Myocyte (in vitro differentiated cells): ENCODE measurements around the gene THSD7A. TPM values are rescaled to one million over a fixed set of nuclear protein-coding genes. Genes with fewer than 3 reads are reported as not detected.
"Not testable (repeated sequence)": the region's sequence is repeated elsewhere in the genome, so short reads cannot be mapped to it uniquely, and the experiment has no call there.

Experiments used
- DNase-seq: peaks from one replicate; pipeline ENCODE4 v3.0.0-alpha.2; 2012; ENCODE audit warnings: low read depth
- total RNA-seq: library from RNA; depleted of rRNA; stranded (reverse); fragments of >200 nt; gene quantifications from 2 replicates; pipeline ENCODE4 v1.2.3, GENCODE V29; 2014

The THSD7A gene
- total RNA-seq, 1 donor from 2014 or later = not detected

DNA sequence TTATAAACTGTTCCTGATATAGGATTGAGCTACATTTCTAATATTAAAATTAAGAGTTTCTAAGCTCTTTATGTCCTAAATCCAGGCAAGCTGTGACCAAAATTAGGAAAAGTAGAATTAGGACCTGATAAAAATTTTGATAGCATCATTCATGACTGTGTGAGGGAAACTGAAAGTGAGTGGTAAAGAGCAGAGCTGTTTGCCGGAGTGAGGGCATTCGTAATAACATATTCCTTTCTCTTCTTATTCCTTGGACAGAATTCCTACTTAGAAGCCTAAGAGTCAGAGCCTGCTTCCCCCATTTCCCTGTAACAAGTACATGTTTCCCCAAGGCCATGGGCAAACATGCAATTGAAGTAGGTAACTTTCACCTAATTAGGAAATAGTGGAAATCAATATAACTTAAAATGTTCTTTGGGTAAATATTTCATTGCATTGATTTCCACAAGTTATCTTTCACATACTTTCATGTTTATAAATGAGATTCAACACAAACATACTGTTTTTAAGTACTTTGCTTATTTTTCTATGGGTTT is 310.0 kb downstream of the THSD7A start:
- not testable (repeated sequence) for DNase-seq

DNA sequence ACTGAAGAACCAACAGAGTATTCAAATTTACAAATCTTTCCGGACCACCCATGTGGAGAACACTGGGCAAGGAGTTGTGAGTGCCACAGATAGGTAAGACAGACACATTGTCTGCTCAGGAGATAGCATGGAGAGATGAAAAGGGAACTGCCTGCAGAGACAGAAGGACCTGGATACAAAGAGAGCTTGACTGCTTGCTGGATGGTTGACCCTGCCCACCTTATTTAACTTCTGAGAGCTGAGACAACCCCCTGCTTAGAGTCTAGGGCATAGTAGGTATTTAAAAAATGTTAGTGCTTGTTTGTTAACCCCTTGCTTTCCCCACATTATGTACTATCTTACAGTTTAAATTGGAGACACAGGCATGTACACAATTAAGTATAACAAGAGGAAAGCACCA is 314.1 kb downstream of the THSD7A start:
- DNase-seq = no peak

DNA sequence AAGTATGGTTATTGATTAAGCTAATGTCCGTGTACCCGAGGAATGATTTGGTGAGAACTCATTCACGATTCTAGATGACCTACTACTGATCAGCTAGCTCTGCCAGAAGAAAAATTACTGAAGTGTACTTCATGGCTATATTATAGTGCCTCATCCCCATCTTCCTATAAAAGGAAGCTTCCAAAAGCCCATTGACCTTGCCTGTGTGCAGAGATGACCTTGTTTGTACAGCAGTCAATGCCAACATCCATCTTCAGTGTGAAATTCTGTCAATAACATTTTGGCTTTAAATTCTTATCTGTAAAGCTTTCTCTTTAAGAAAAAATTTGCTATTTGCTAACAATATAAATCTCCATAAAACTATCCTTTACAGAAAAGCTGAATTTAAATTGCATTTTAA is 315.7 kb downstream of the THSD7A start:
- DNase-seq = no peak

DNA sequence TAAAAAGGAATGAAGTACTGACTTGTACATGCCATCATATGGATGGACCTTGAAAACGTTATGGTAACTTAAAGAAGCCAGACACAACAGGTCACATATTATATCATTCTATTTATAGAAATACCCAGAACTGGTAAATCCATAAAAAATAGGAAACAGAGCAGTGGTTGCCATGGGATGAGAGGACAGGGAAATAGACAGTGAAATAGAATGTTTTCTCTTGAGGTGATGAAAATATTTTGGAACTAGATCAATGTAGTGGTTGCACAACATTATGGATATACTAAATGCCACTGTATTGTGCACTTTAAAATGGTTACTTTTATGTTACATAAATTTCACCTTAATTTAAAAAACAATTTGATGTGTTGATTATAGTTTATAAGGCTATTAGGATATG is 318.5 kb downstream of the THSD7A start:
- DNase-seq = no peak

DNA sequence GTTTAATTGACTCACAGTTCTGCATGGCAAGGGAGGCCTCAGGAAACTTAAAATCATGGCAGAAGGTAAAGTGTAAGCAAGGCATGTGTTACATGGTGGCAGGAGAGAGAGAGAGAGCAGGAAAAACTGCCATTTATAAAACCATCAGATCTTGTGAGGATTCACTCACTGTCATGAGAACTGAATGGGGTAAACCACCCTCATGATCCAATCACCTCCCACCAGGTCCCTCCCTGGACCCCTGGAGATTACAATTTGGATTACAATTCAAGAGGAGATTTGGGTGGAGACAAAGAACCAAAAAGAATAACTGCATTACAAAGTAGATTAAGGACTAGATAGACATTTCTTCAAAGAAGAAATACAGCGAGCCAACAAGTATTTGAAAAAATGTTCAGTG is 324.1 kb downstream of the THSD7A start:
- no peak for DNase-seq

DNA sequence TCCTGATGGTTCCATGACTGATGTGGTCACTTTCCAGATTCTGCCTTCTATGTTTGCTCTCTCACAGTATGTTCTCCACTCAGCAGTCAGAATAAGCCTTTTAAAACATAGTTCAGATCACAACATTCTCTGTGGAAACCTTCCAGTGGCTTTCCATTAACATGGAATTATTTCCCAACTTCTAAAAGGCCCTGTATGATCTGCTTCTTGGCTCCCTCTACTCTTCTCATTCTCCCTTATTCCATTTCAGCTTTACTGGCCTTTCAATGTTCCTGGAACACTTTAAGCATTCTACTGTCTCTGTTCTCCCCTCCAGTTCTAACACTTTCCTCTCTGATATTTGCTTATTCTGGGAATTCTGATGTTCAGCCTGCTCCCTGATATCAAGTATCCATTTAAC is 325.6 kb downstream of the THSD7A start:
- DNase-seq = no peak

DNA sequence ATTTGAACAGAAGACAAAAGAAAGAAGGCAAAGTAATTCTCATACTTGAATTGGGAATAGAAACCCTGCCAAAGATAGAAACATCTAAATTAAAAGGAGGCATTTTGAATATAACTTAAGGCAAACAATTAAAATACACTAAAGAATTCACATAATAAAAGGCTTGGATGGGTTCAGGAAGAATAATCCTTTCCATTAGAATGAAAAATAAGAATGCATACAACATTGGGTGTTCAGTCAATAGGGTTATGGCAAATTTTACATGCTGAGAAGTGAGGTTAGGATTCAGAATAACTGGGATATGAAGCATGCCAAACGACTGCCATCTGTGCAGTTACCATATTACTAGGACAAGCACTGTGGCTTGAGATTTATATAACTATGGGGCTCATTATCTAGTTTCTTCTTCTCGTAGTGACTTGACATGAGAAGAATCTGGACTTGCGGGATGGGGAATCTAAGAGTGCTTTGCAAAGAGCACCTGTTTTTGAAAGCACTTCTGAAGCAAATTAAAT is 326.5 kb downstream of the THSD7A start:
- DNase-seq = no peak

DNA sequence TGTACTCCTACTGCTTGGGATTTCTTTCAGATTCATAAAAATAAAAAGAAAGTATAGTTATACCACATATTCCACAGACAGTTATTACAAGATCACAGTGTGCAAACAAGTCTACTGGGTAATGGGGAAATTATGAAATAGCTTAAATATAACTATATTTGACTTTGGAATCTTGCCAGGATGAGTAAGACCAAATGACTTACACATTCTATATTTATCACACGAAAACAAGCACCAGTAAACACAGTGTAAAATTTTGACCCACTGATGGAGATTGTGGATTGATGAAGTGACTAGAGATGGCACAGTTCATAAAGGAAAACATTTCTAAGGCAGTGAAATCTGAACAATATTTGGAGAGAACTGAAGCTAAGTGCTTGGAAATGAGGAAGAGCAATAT is 339.7 kb downstream of the THSD7A start:
- DNase-seq = no peak

DNA sequence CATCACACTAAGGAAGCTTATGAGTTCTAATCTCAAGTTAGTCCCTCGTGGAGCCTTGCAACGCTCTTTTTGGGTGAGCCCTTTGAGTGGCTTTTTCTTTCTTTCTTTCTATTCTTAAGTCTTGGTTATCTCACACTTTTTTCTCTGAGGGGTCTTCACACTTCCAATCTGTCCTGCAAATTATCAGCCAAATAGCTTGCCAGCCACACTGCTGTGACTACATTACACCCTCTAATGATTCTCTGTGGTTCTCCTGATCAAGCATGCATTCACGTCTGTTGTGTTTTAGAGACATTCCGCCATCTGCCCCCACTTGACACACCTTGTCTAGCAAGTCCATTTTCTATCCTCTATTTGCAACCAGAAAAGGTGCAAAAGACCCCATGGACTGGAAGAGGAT is 340.2 kb downstream of the THSD7A start:
- DNase-seq = no peak

DNA sequence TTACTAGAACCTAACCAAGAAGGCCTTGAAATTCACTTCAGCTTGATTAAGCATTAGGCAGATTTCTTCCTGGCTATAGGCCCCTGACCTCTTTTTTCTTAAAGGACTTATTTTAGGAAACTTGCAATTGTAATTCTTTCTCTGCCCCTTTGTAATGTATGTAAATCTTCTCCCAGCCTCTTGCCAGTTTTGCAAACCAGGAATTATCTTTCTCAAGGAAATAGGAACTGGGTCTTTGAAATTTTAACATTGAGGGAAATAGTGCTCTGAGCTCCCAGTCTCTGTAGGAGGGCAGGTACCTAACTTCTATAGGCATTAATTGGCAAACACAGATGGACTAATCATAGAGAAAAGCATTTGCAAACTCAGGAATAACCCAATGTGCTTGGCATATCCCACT is 342.7 kb downstream of the THSD7A start:
- DNase-seq = no peak

DNA sequence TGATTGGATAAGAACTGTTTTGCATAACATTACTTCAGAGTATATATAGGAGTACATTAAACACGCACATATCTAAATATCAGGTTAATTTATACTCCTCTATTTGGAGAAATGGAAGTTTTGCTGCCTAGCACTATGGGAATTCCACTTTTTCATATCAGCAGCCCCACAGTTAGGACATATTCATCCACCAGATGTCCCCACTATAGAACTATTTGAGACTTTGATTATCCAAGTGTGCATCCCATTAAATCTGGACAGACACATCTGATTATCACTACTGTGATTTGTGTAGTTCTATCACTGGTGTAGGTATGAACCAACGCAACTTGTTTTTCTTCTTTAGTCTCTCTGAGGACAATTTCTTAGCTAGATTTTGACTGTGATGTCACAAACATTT is 345.7 kb downstream of the THSD7A start:
- no peak for DNase-seq

DNA sequence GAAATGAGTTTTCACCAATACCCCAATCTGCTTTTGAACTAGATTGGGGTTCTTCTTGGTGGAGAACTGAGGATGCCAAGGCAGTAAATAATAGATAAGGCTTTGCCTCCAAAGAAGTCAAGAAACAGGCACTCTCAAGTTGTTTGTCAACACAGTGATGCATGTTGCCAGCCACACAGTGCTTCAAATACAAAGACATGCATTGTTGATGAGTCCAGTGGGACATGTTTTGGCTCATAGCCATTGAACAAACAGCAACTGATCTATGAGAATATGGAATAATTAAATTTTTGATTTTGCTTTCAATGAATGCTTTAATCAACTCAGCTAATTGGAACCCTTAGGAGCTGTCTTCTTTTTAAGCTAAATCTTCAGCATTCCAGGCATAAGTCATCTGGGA is 346.4 kb downstream of the THSD7A start:
- DNase-seq = no peak

DNA sequence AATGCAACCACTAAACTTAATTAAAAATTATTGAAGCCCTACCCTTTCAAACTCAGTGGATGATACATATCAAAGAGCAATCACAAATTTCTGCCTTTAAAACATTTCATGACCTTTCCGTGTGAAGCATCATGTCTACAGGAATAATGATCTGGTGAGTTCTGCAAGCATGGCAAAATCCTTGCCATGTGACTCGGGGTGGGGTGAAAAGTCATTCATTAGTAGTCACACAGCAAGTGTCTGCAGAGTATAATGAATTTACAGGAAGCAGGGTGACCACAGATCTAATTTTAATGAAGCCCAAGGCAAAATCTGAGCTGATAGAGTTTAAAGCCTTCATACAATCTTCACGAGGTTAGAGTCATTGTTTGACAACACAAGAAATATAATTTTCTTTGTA is 351.9 kb downstream of the THSD7A start:
- DNase-seq = no peak

DNA sequence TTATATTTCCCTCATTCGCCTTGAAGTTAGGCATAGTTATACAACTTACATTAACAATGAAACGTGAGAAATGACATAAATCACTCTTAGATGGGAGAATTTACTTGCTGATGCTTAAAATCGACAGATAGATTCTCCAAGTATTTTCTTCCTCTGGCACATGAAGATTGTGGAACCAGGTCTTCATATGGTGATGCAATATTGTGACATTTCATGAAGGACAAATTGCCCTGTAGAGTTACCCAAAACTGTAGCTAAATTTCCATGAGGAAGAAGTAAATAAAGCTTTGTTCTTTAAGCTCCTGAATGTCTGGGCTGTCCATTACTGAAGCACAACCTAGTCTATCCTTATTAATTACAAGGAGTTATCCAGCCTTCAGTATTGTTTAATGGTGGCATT is 353.1 kb downstream of the THSD7A start:
- DNase-seq = no peak

DNA sequence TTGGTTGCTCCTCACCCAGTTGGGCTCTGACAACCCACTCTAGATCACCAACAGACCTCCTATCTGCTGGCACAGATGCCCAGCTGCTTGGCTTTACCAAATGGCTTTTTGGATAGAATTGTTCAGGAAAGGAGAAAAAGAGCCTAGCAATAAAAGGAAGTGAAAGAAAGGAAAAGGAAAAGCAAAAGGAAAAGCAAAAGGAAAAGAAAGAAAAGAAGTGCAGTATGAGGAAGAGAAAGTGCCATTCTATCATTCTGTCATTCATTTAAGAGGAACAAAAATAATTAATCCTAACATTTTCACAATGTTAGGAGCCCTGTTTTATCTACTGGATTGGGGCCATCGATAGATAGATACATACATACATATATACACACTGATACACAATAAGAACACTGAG is 353.6 kb downstream of the THSD7A start:
- no peak for DNase-seq

DNA sequence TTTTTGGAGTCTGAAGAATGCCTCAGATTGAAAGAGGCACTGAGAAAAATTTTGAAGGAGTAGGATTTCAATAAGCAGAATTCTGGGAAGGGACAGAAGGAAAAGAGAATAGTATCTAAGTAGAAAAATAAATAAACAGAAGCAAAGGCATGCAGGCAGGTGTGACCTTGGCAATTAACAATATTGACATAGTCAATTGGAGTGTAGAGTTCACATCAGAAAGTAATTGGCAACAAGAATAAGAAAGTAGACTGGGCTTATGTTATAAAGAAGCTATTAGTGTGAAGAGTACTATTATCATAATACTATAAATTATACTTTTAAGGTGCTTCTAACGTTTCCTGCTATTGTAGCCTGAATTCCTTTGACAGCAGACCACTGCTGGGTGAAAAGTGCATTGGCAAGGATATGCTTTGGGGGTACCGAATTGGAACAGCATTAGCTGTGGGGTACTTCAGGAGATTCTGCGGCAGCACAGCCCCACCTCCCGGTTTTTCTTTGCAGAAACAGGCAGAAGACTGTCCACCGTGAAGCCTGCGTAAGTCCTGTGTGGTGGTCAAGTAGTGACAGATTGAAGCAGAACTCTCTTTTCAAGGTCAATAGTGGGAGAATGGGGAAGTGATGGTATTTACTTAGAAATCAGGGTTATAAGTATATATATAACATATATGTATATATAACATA is 357.0 kb downstream of the THSD7A start:
- no peak for DNase-seq

DNA sequence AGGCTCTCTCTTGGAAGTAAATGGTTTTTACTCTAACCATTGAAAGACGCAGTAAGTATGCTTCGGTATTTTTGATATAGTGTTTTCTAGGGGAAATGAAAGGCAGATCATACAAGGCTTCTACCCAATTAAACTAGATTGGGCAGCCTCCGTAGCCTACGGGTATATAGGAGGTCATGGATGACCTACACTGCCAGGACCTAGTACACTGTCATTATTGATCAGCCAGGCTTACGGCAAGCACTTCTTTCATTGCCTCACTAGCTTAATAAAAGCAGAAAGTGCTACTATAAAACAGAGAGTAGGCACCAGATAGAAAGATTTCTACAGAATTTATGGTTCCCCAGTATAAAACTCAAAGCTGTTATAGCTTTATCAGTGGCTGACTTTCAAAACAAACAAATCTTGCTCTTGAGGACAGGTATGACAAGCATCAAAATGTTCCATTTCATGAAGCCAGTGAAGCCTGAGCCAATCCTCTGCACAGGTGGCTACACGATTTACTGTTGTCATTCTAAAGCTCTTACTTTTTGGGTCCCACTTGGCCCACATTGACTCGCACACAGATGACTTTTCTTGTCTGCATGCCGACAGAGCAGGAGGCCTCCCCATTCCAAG is 358.1 kb downstream of the THSD7A start:
- DNase-seq = no peak

DNA sequence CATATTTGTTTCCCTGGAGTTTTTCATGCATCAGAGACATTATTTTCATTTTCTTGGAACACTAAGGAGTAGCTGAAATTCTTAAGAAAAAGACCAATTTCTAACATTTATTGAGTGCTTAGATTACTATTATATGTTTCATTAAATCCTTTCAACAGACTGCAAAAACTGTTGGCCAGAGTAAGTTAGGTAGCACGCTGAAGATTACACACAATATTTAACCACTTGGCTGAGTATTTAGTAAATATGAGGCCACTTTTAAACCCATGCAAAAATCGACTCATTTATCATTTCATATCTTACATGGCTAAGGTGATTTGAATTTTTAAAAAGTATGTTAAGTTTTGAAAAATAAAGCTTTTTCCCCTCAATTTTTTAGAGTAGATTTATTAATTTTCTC is 358.8 kb downstream of the THSD7A start:
- no peak for DNase-seq

DNA sequence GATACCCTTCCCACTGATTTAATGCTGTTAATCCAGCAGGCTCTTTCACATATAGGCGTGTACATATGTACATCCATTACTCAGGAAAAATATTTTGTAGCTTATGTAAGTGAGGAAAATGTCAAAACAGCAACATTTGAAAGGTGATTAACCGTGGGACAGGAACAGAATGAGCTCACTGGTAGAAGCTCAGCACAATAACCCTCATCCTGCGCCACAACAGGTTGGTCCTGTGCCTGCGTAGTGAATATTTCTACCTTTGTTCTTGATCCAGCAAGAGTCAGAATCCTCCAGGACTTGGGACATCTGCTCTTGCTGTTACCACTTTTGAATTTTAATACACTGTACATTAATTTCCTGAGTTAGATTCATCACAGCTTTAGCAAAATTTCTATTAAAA is 359.4 kb downstream of the THSD7A start:
- DNase-seq = no peak

DNA sequence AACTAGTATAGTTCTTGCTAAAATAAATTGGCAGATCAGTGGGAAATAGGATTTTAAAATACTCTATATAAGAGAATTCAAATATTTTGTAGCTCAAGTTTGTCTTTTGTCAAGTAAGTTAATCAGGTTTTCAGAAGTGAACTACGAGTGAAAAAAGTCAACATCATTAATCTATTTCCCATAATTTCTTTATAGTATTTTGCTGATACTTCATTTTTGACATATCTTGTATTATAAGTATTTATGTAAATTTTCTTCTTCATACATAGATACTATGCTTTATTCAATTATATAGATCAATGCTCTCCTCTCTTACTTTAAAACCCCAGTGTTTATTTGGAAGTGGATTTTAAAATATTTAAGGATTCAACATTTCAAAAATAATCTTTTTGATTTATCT is 360.7 kb downstream of the THSD7A start:
- no peak for DNase-seq

DNA sequence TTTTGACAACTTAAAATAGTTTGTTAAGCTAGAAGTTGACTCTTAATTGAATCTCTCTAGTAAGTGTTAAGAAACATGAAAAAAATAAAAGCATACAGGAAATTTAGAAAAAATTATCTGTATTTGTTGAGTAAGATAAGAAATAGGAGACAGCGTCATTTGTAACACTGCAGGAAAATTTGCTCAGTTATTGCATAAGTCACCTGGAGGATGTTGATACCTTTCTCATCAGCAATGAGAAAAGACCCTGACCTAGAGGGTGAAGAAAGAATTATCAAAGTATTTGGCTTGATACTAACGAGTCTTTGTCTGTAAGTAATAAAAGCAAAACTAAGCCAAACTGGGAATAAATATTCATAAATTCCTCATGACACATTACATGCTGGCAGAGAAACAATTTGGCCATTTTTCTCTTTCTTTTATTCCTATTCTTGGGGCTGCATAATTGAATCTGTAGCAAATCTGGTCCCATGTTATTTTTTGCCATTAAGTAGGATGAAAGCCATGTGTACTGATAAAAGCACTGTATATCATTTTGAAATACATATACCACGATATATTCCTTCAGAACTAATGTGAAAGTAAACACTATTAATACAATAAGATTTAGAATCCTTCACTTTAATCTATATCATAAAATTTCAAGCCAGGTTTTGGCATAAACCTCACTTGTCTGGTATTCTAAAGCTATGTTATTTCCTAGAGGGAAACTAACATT is 362.8 kb downstream of the THSD7A start:
- no peak for DNase-seq

DNA sequence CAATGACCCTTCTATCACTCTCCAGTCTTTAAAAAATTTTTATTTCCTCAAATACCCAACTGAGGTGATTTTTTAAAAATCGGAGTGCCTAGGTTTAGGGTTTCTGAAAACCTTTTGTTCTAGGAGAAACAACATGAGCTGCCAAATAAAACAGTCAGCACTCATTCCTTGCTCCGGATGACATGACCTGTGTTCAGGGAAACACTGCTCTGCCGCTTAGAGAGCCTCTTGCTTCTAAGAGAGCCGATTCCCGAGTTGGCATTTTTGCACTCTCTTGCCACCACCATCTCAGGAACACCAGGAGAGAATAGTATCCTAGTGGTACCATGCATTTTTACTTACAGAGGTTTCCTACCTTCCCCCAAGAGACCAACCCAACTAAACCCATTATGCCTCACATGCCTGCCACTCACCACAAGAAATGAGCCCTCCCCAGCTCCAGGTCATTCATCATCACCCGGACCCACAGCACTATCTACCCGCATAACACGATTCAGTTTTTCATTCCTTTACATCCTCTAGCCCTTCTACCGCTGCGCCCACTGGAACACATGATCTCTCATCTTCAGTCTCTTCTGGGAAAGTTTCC is 365.4 kb downstream of the THSD7A start:
- DNase-seq = no peak
